GM12878 (cell line): ENCODE measurements around the gene SOHLH2. TPM values are rescaled to one million over a fixed set of nuclear protein-coding genes. Genes with fewer than 3 reads are reported as not detected.

Source experiments
- ATAC-seq: fragments of 200-7000 bp; cut with Tn5 transposase; 3 replicates; pipeline ENCODE4 v1.9.1; 2020; ENCODE audit warnings: mild to moderate bottlenecking, moderate library complexity
- BruUV-seq: library from RNA; stranded (reverse); fragments of 400-500 nt; replicated peaks from 2 replicates; lab custom pipeline; 2021; lab: Mats Ljungman, UMichigan
- CTCF ChIA-PET: fragments of 300-600 bp; sonication (Branson Sonifier 250); formaldehyde crosslinking; extraction: SDS; loops from one replicate; lab custom pipeline; 2021; ENCODE audit warnings: inconsistent platforms; lab: Yijun Ruan, JAX
- POLR2A ChIA-PET: fragments of 350-600 bp; formaldehyde crosslinking; extraction: SDS; loops from one replicate; lab custom pipeline; 2021; ENCODE audit warnings: inconsistent platforms; lab: Charles Lee
- RAD21 ChIA-PET: fragments of 300-600 bp; sonication (Branson Sonifier 250); formaldehyde crosslinking; loops from one replicate; lab custom pipeline; 2023; ENCODE audit warnings: antibody characterized with exemption; ENCODE audit not compliant: unreplicated experiment; lab: Charles Lee
- SMC1A ChIA-PET: fragments of 300-600 bp; sonication (Branson Sonifier 250); formaldehyde crosslinking; loops from one replicate; lab custom pipeline; 2023; ENCODE audit not compliant: unreplicated experiment, uncharacterized antibody; lab: Charles Lee
- DNase-seq: peaks from one replicate; pipeline ENCODE4 v3.0.0-alpha.2; 2011; ENCODE audit warnings: low read depth, low spot score
- FAIRE-seq: peaks from 3 replicates; lab custom pipeline; 2011; peaks lifted over from hg19 to GRCh38; lab: Jason Lieb, UNC
- H2AFZ ChIP-seq: 2 replicates; pipeline ENCODE4 v1.6.0; 2011; ENCODE audit warnings: low read depth, low read length, control low read depth; ENCODE audit not compliant: control insufficient read depth
- H3K27ac ChIP-seq: 2 replicates; pipeline ENCODE4 v1.5.1; 2011; ENCODE audit warnings: control low read depth; ENCODE audit not compliant: control insufficient read depth, insufficient read depth
- H3K27me3 ChIP-seq, 2 experiments: replicated peaks in 1 of 2; 2 replicates each; pipeline versions ENCODE4 v1.6.0 to v1.6.1; 2011; ENCODE audit warnings: low read length in 1 of 2; ENCODE audit not compliant: control insufficient read depth in 2 of 2, insufficient read depth in 2 of 2
- H3K36me3 ChIP-seq, 2 experiments: 2 replicates each; pipeline ENCODE4 v1.5.1; 2011; ENCODE audit warnings: low read length in 1 of 2; ENCODE audit not compliant: control insufficient read depth in 2 of 2, insufficient read depth in 2 of 2
- H3K4me1 ChIP-seq: 2 replicates; pipeline ENCODE4 v1.6.1; 2011; ENCODE audit warnings: mild to moderate bottlenecking, low read length, moderate library complexity, mixed read lengths; ENCODE audit not compliant: control insufficient read depth, insufficient read depth
- H3K4me2 ChIP-seq: 2 replicates; pipeline ENCODE4 v1.6.0; 2011; ENCODE audit warnings: control low read depth; ENCODE audit not compliant: control insufficient read depth, insufficient read depth
- H3K4me3 ChIP-seq: fragments of 200-600 bp; sonication (generic); 2 replicates; pipeline ENCODE4 v1.5.1; 2016
- H3K79me2 ChIP-seq: 2 replicates; pipeline ENCODE4 v1.6.0; 2011; ENCODE audit warnings: low read length; ENCODE audit not compliant: control insufficient read depth, insufficient read depth
- H3K9ac ChIP-seq: 2 replicates; pipeline ENCODE4 v1.8.0; 2011; ENCODE audit warnings: low read length, control low read depth, mixed read lengths; ENCODE audit not compliant: control insufficient read depth, insufficient read depth
- H3K9me3 ChIP-seq: replicated peaks from 3 replicates; pipeline ENCODE4 v1.5.1; 2011; ENCODE audit warnings: mild to moderate bottlenecking, low read length; ENCODE audit not compliant: control insufficient read depth, insufficient read depth
- H4K20me1 ChIP-seq: 2 replicates; pipeline ENCODE4 v1.6.0; 2011; ENCODE audit not compliant: control insufficient read depth, insufficient read depth
- ATF2 ChIP-seq: IDR thresholded peaks from 2 replicates; pipeline ENCODE4 v1.6.1; 2012; ENCODE audit warnings: low read length, inconsistent platforms
- BHLHE40 ChIP-seq, 2 experiments: fragments of 450-650 bp in 1 of 2; IDR thresholded peaks; 2 replicates each; pipeline ENCODE4 v1.6.1; 2011 to 2017; ENCODE audit warnings: low read depth in 2 of 2, borderline replicate concordance in 1 of 2, improper control_type of control experiment in 1 of 2, low read length in 1 of 2, mild to moderate bottlenecking in 1 of 2
- BRCA1 ChIP-seq: IDR thresholded peaks from 2 replicates; pipeline ENCODE4 v1.6.1; 2011; ENCODE audit warnings: low read depth, low read length, improper control_type of control experiment
- CBFB ChIP-seq: IDR thresholded peaks from 2 replicates; pipeline ENCODE4 v1.6.1; 2016; ENCODE audit warnings: antibody characterized with exemption, low read depth
- MEF2A ChIP-seq: IDR thresholded peaks from 2 replicates; pipeline ENCODE4 v1.6.1; 2011; ENCODE audit warnings: low read depth, mild to moderate bottlenecking, low read length, moderate library complexity; ENCODE audit not compliant: insufficient read depth
- MEF2B ChIP-seq: fragments of 450-650 bp; IDR thresholded peaks from 2 replicates; pipeline ENCODE4 v1.6.1; 2018; ENCODE audit warnings: mild to moderate bottlenecking, moderate library complexity; ENCODE audit not compliant: partially characterized antibody, poor library complexity, severe bottlenecking
- POU2F2 ChIP-seq: IDR thresholded peaks from 3 replicates; pipeline ENCODE4 v1.6.1; 2011; ENCODE audit warnings: low read depth, mild to moderate bottlenecking, low read length, borderline replicate concordance
- SKIL ChIP-seq: fragments of 450-650 bp; IDR thresholded peaks from 2 replicates; pipeline ENCODE4 v1.6.1; 2017; ENCODE audit warnings: mild to moderate bottlenecking, low read depth, inconsistent platforms; ENCODE audit not compliant: poor library complexity, severe bottlenecking
- WGBS: methylation state at CpG from one replicate; pipeline ENCODE4 v1.1.6; 2016; ENCODE audit warnings: low lambda C conversion rate; ENCODE audit not compliant: insufficient replicate concordance, insufficient coverage; ENCODE audit errors: missing lambda C conversion rate; 5-methylcytosine and 5-hydroxymethylcytosine counted together
- in situ Hi-C: fragments of 300-500 bp; cut with MboI; formaldehyde crosslinking; loops from 9 replicates; pipeline ENCODE4 v1.14.3; 2018; ENCODE audit warnings: mixed read lengths
- intact Hi-C: fragments of 100-400 bp; cut with micrococcal nuclease; formaldehyde crosslinking; loops from one replicate; pipeline ENCODE4 v1.14.2; 2022; ENCODE audit not compliant: unreplicated experiment
- polyA plus RNA-seq, 11 experiments: library from polyadenylated mRNA; depleted of rRNA in 4 of 11; unstranded in 6 of 11; stranded (reverse) in 5 of 11; fragments of >200 nt; fragmentation: Nextera tagmentation in 4 of 11; fragmentation: Illumina TruSeq in 1 of 11; extraction: Ambion mirVana in 4 of 11; extraction: Trizol in 1 of 11; gene quantifications; 1 replicate in 1 of 11; 2 replicates in 10 of 11; pipeline versions ENCODE4 v1.2.1 to v1.2.3, GENCODE V29; 2011 to 2016; ENCODE audit warnings: inconsistent platforms in 2 of 11, missing spikeins in 2 of 11, low read depth in 1 of 11
- total RNA-seq, 4 experiments: library from RNA; depleted of rRNA in 3 of 4; stranded (reverse); fragments of >200 nt in 3 of 4; fragmentation: Illumina TruSeq in 1 of 4; extraction: Trizol in 1 of 4; gene quantifications; 2 replicates each; pipeline versions ENCODE4 v1.2.1 to v1.2.3, GENCODE V29; 2013 to 2021
- TF ChIP-seq, protein P1 (sequence below): IDR thresholded peaks from 2 replicates; pipeline ENCODE4 v1.6.1; 2011; ENCODE audit warnings: low read depth, mild to moderate bottlenecking, low read length, moderate library complexity, borderline replicate concordance; ENCODE audit errors: extremely low read depth
- TF ChIP-seq, protein P2 (sequence below): fragments of 450-650 bp; IDR thresholded peaks from 2 replicates; pipeline ENCODE4 v1.6.1; 2017; ENCODE audit warnings: low read depth, mild to moderate bottlenecking, moderate library complexity

SOHLH2 gene
- total and polyA plus RNA-seq, 10 of the 15 experiments (the other 5 are each of a cell fraction or from before 2014, with no cell fraction given), result 2.4 TPM; not detected in 9

- no peak overlapping the region for H3K4me3 ChIP-seq
- H3K4me1 ChIP-seq, result no peaks in the 10 kb centered on the region
- no peaks in the 10 kb centered on the region for H4K20me1 ChIP-seq
- intact Hi-C loops, result no loop called here
- no peak for TF ChIP-seq MEF2B
- H3K4me2 ChIP-seq, result no peak overlapping the region
- H3K9ac ChIP-seq, result no peak overlapping the region
- no peaks in the 10 kb centered on the region for H3K79me2 ChIP-seq
- POLR2A ChIA-PET, result no interaction called here
- ATAC-seq (no peak), FAIRE-seq (no peak), DNase-seq (no peak)
- H3K27ac ChIP-seq, result no peak overlapping the region
- 38% methylated on average over 2 of the region's 2 CpGs for WGBS
- in situ Hi-C loops, result no loop called here
- no peaks in the 10 kb centered on the region for H3K27me3 ChIP-seq
- no peak overlapping the region for H2AFZ ChIP-seq
- SMC1A ChIA-PET, result no interaction called here
- RAD21 ChIA-PET, result no interaction called here
- CTCF ChIA-PET, result no interaction called here
- H3K9me3 ChIP-seq, result no peaks in the 10 kb centered on the region
- no peaks in the 10 kb centered on the region for H3K36me3 ChIP-seq
- no TSS peak for BruUV-seq
These were observed 70.6 kb downstream of the SOHLH2 start for GRCh38 chr13:36143738-36144137.

- in situ Hi-C loops, result no loop called here
- Histone ChIP-seq H2AFZ (no peak overlapping the region), H3K36me3 (no peaks in the 10 kb centered on the region), H3K4me1 (no peaks in the 10 kb centered on the region), H3K79me2 (no peaks in the 10 kb centered on the region), H4K20me1 (no peaks in the 10 kb centered on the region), H3K27ac (no peak overlapping the region), H3K4me2 (no peak overlapping the region), H3K9me3 (no peaks in the 10 kb centered on the region), H3K9ac (no peak overlapping the region), H3K4me3 (no peak overlapping the region), H3K27me3 (no peaks in the 10 kb centered on the region)
- FAIRE-seq (no peak), ATAC-seq (no peak), DNase-seq (no peak)
- BruUV-seq, result no TSS peak
- CTCF ChIA-PET, result no interaction called here
- POLR2A ChIA-PET, result no interaction called here
- SMC1A ChIA-PET, result no interaction called here
- TF ChIP-seq, protein P1, sequence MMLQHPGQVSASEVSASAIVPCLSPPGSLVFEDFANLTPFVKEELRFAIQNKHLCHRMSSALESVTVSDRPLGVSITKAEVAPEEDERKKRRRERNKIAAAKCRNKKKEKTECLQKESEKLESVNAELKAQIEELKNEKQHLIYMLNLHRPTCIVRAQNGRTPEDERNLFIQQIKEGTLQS, result no peak
- no peak for TF ChIP-seq BRCA1
- TF ChIP-seq MEF2A, result no peak
- no peak for TF ChIP-seq BHLHE40 (IDR thresholded peaks at IDR 0.05; ENCODE audit: borderline replicate concordance in 1 of 2, low read depth in 2 of 2, low read length in 1 of 2)
- no peak for TF ChIP-seq POU2F2
- TF ChIP-seq CBFB, result no peak
- no peak for TF ChIP-seq SKIL
- TF ChIP-seq ATF2, result no peak
- TF ChIP-seq, protein P2, sequence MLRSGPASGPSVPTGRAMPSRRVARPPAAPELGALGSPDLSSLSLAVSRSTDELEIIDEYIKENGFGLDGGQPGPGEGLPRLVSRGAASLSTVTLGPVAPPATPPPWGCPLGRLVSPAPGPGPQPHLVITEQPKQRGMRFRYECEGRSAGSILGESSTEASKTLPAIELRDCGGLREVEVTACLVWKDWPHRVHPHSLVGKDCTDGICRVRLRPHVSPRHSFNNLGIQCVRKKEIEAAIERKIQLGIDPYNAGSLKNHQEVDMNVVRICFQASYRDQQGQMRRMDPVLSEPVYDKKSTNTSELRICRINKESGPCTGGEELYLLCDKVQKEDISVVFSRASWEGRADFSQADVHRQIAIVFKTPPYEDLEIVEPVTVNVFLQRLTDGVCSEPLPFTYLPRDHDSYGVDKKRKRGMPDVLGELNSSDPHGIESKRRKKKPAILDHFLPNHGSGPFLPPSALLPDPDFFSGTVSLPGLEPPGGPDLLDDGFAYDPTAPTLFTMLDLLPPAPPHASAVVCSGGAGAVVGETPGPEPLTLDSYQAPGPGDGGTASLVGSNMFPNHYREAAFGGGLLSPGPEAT, result no peak
- intact Hi-C loops, result no loop called here
- RAD21 ChIA-PET, result no interaction called here
These were observed 71.6 kb downstream of the SOHLH2 start for GRCh38 chr13:36142735-36143134.
